A549 (cell line): ENCODE measurements around the gene TTLL11. TPM values are rescaled to one million over a fixed set of nuclear protein-coding genes. Genes with fewer than 3 reads are reported as not detected.

Experiments used
- ATAC-seq, 2 experiments: fragments of 200-7000 bp in 1 of 2; fragments of >200 bp in 1 of 2; cut with Nextera tagmentation in 1 of 2; cut with Tn5 transposase in 1 of 2; 3 replicates each; pipeline versions ENCODE4 v1.8.0 to v1.9.1; 2018 to 2020; ENCODE audit warnings: mild to moderate bottlenecking in 1 of 2, moderate library complexity in 1 of 2
- CTCF ChIA-PET: fragments of 300-600 bp; sonication (Branson Sonifier 250); formaldehyde crosslinking; extraction: SDS; loops from one replicate; lab custom pipeline; 2021; ENCODE audit warnings: antibody characterized with exemption, inconsistent platforms; lab: Yijun Ruan, JAX
- POLR2A ChIA-PET: fragments of 350-600 bp; formaldehyde crosslinking; extraction: SDS; loops from one replicate; lab custom pipeline; 2021; ENCODE audit warnings: antibody characterized with exemption, inconsistent platforms; lab: Yijun Ruan, JAX
- DNase-seq, 2 experiments: peaks; one replicate each; pipeline versions ENCODE4 v3.0.0 to v3.0.0-alpha.2; 2011 to 2016; ENCODE audit warnings: low read depth in 1 of 2, low spot score in 1 of 2
- FAIRE-seq: peaks from 2 replicates; lab custom pipeline; 2011; peaks lifted over from hg19 to GRCh38; lab: Jason Lieb, UNC
- H3K27ac ChIP-seq, 2 experiments: fragments of >200 bp; sonication (Bioruptor Twin); formaldehyde crosslinking; 3 replicates each; pipeline ENCODE4 v1.5.1; 2016 to 2017
- H3K4me1 ChIP-seq: fragments of >200 bp; sonication (Bioruptor Twin); formaldehyde crosslinking; 3 replicates; pipeline ENCODE4 v1.6.1; 2016
- H3K4me2 ChIP-seq: fragments of >200 bp; sonication (Bioruptor Twin); formaldehyde crosslinking; 3 replicates; pipeline ENCODE4 v1.6.1; 2016
- H3K4me3 ChIP-seq: fragments of >200 bp; sonication (Bioruptor Twin); formaldehyde crosslinking; 3 replicates; pipeline ENCODE4 v1.5.1; 2016
- H3K9me3 ChIP-seq: fragments of >200 bp; sonication (Bioruptor Twin); formaldehyde crosslinking; 3 replicates; pipeline ENCODE4 v1.6.1; 2016
- BHLHE40 ChIP-seq: IDR thresholded peaks from 2 replicates; pipeline ENCODE4 v1.6.1; 2012; ENCODE audit warnings: low read depth, low read length, inconsistent platforms
- CBX8 ChIP-seq: fragments of 200-600 bp; sonication (generic); IDR thresholded peaks from 2 replicates; pipeline ENCODE4 v1.6.1; 2016
- E2F6 ChIP-seq: IDR thresholded peaks from 2 replicates; pipeline ENCODE4 v1.6.1; 2012; ENCODE audit warnings: low read depth, borderline replicate concordance
- EHF ChIP-seq: fragments of 250-450 bp; sonication (Bioruptor Pico); IDR thresholded peaks from 2 replicates; pipeline ENCODE4 v1.5.0; 2020; ENCODE audit warnings: mild to moderate bottlenecking
- EHMT2 ChIP-seq: fragments of 200-600 bp; sonication (generic); IDR thresholded peaks from 2 replicates; pipeline ENCODE4 v1.6.1; 2016; ENCODE audit warnings: antibody characterized with exemption, low read depth, mild to moderate bottlenecking, moderate library complexity
- EP300 ChIP-seq, 2 experiments: fragments of >200 bp; sonication (Bioruptor Twin); formaldehyde crosslinking; IDR thresholded peaks; 2 replicates in 1 of 2; 3 replicates in 1 of 2; pipeline ENCODE4 v1.6.1; 2016 to 2017
- ESRRA ChIP-seq: fragments of 150-350 bp; IDR thresholded peaks from 2 replicates; pipeline ENCODE4 v1.6.1; 2014; ENCODE audit warnings: mild to moderate bottlenecking, low read length, borderline replicate concordance
- FOXS1 ChIP-seq: fragments of 250-450 bp; sonication (Bioruptor Pico); IDR thresholded peaks from 2 replicates; pipeline ENCODE4 v1.5.0; 2020; ENCODE audit warnings: mild to moderate bottlenecking, moderate library complexity
- GATA3 ChIP-seq: IDR thresholded peaks from 2 replicates; pipeline ENCODE4 v1.6.1; 2012; ENCODE audit warnings: borderline replicate concordance
- HDAC2 ChIP-seq: fragments of 200-600 bp; sonication (generic); IDR thresholded peaks from 2 replicates; pipeline ENCODE4 v1.6.1; 2016
- HES2 ChIP-seq: fragments of >200 bp; sonication (Bioruptor Twin); formaldehyde crosslinking; IDR thresholded peaks from 2 replicates; pipeline ENCODE4 v1.6.1; 2016
- HOXA7 ChIP-seq: fragments of 250-450 bp; sonication (Bioruptor Pico); IDR thresholded peaks from 2 replicates; pipeline ENCODE4 v1.5.0; 2020; ENCODE audit warnings: mild to moderate bottlenecking, moderate library complexity
- JUNB ChIP-seq: fragments of >200 bp; sonication (Bioruptor Twin); formaldehyde crosslinking; IDR thresholded peaks from 2 replicates; pipeline ENCODE4 v1.6.1; 2016
- KDM1A ChIP-seq: fragments of 200-600 bp; sonication (generic); IDR thresholded peaks from 2 replicates; pipeline ENCODE4 v1.6.1; 2016; ENCODE audit warnings: low read depth, mild to moderate bottlenecking
- MAFK ChIP-seq: fragments of 450-650 bp; IDR thresholded peaks from 2 replicates; pipeline ENCODE4 v1.6.1; 2014; ENCODE audit not compliant: partially characterized antibody
- MAZ ChIP-seq: fragments of 150-350 bp; IDR thresholded peaks from 2 replicates; pipeline ENCODE4 v1.6.1; 2014; ENCODE audit warnings: antibody characterized with exemption, low read depth, low read length, borderline replicate concordance
- MYC ChIP-seq: IDR thresholded peaks from 2 replicates; pipeline ENCODE4 v1.6.1; 2012; ENCODE audit warnings: mild to moderate bottlenecking, inconsistent platforms, low read length, improper control_type of control experiment, borderline replicate concordance
- NFE2L2 ChIP-seq: fragments of 150-350 bp; conservative IDR thresholded peaks from 2 replicates; pipeline ENCODE4 v1.6.1; 2014; ENCODE audit warnings: low read length
- POLR2A ChIP-seq: IDR thresholded peaks from 2 replicates; pipeline ENCODE4 v1.6.1; 2012; ENCODE audit warnings: mild to moderate bottlenecking, low read length
- RCOR1 ChIP-seq: fragments of 150-350 bp; IDR thresholded peaks from 2 replicates; pipeline ENCODE4 v1.6.1; 2014; ENCODE audit warnings: antibody characterized with exemption, low read length, low read depth
- REST ChIP-seq: fragments of 200-600 bp; sonication (generic); IDR thresholded peaks from 2 replicates; pipeline ENCODE4 v1.6.1; 2016; ENCODE audit warnings: antibody characterized with exemption, mild to moderate bottlenecking, moderate library complexity
- TFCP2L1 ChIP-seq: fragments of 250-450 bp; sonication (Bioruptor Pico); IDR thresholded peaks from 2 replicates; pipeline ENCODE4 v1.5.0; 2021; ENCODE audit warnings: mild to moderate bottlenecking
- TP53 ChIP-seq: fragments of 250-450 bp; sonication (Bioruptor Pico); IDR thresholded peaks from 2 replicates; pipeline ENCODE4 v1.5.0; 2021; ENCODE audit warnings: mild to moderate bottlenecking, moderate library complexity
- ZSCAN20 ChIP-seq: fragments of 250-450 bp; sonication (Bioruptor Pico); IDR thresholded peaks from 2 replicates; pipeline ENCODE4 v1.8.0; 2022; ENCODE audit warnings: mild to moderate bottlenecking, moderate library complexity
- WGBS: methylation state at CpG from one replicate; pipeline ENCODE4 v1.1.6; 2017; ENCODE audit errors: missing lambda C conversion rate; 5-methylcytosine and 5-hydroxymethylcytosine counted together
- polyA plus RNA-seq, 4 experiments: library from polyadenylated mRNA; depleted of rRNA in 3 of 4; stranded (reverse); fragments of >200 nt; fragmentation: RNase III in 1 of 4; extraction: RNeasy Plus Mini Kit Qiagen cat#74134 plus additional on column Dnase treatment in 1 of 4; gene quantifications; 2 replicates in 3 of 4; 3 replicates in 1 of 4; pipeline ENCODE4 v1.2.3, GENCODE V29; 2011 to 2017

TTLL11 gene
- polyA plus RNA-seq, 2 of the 4 experiments (the other 2 are of a cell fraction) = 1.8 to 2.6 TPM

- 85% methylated on average over 6 of the region's 8 CpGs for WGBS
- Histone ChIP-seq H3K4me3 (no peak overlapping the region), H3K27ac (no peak overlapping the region)
- DNase-seq (no peak), FAIRE-seq (no peak)
- no peak for TF ChIP-seq POLR2A
- no peak for TF ChIP-seq MAFK
- TF ChIP-seq ZSCAN20 (CRISPR knock-in tag) = no peak
- no peak for TF ChIP-seq KDM1A
- TF ChIP-seq EHF (CRISPR knock-in tag) = no peak
- no peak for TF ChIP-seq HOXA7 (CRISPR knock-in tag)
- no peak for TF ChIP-seq RCOR1
- no peak for TF ChIP-seq HES2
- no peak for TF ChIP-seq TFCP2L1 (CRISPR knock-in tag)
- no peak for TF ChIP-seq REST
- TF ChIP-seq EP300 (IDR thresholded peaks at IDR 0.05) = no peak
- no peak for TF ChIP-seq GATA3
- TF ChIP-seq E2F6 = no peak
- no peak for TF ChIP-seq JUNB
- no peak for TF ChIP-seq HDAC2
- no peak for TF ChIP-seq MYC
- no peak for TF ChIP-seq BHLHE40
- TF ChIP-seq, all 56 proteins: peak for 0
- Histone ChIP-seq H3K4me2 (no peak overlapping the region), H3K4me1 (no peaks in the 10 kb centered on the region), H3K9me3 (no peaks in the 10 kb centered on the region)
- POLR2A ChIA-PET = no interaction called here
- CTCF ChIA-PET = interaction anchor here (0.9 to 1.5 kb wide), 3 partner anchors 11 to 112 kb away, joined by 3 to 4 read pairs (median 3); no protein-coding TSS in a partner anchor
- ATAC-seq = no peak
These were observed 306.1 kb downstream of the TTLL11 start for GRCh38 chr9:121786998-121787422.

- POLR2A ChIA-PET = no interaction called here
These were observed 306.6 kb downstream of the TTLL11 start for GRCh38 chr9:121786543-121786948.

More at GRCh38 chr9:121786543-121786948, 306.6 kb downstream of the TTLL11 start:
- CTCF ChIA-PET = interaction anchor here (0.9 to 1.5 kb wide), 3 partner anchors 10 to 113 kb away, joined by 3 to 4 read pairs (median 3); no protein-coding TSS in a partner anchor
- no peak for TF ChIP-seq CBX8
- no peak for TF ChIP-seq NFE2L2
- no peak for TF ChIP-seq FOXS1
- no peak for TF ChIP-seq ZSCAN20 (CRISPR knock-in tag)
- TF ChIP-seq ESRRA = no peak
- TF ChIP-seq MAFK = no peak
- no peak for TF ChIP-seq MAZ
- no peak for TF ChIP-seq EHMT2
- TF ChIP-seq BHLHE40 = no peak
- no peak for TF ChIP-seq TP53 (CRISPR knock-in tag)
- no peak; a peak in 1 of 6 replicates for ATAC-seq
- no peak for FAIRE-seq
- no peak for DNase-seq
- WGBS = 70% methylated on average over 3 of the region's 5 CpGs
- H3K9me3 ChIP-seq = no peaks in the 10 kb centered on the region
- H3K4me3 ChIP-seq = no peak overlapping the region
- H3K4me2 ChIP-seq = no peak overlapping the region
- H3K27ac ChIP-seq = no peak overlapping the region
- no peaks in the 10 kb centered on the region for H3K4me1 ChIP-seq
